Kidney tubule cell (primary cell): ENCODE measurements around the gene PSRC1.
A peak's percentile ranks its signal among the peaks of the same experiment; 100 is the strongest.

ENCODE experiments used
- DNase-seq: peaks from one replicate; pipeline ENCODE4 v3.0.0-alpha.2; 2018; ENCODE audit warnings: low spot score

PSRC1 gene

DNA sequence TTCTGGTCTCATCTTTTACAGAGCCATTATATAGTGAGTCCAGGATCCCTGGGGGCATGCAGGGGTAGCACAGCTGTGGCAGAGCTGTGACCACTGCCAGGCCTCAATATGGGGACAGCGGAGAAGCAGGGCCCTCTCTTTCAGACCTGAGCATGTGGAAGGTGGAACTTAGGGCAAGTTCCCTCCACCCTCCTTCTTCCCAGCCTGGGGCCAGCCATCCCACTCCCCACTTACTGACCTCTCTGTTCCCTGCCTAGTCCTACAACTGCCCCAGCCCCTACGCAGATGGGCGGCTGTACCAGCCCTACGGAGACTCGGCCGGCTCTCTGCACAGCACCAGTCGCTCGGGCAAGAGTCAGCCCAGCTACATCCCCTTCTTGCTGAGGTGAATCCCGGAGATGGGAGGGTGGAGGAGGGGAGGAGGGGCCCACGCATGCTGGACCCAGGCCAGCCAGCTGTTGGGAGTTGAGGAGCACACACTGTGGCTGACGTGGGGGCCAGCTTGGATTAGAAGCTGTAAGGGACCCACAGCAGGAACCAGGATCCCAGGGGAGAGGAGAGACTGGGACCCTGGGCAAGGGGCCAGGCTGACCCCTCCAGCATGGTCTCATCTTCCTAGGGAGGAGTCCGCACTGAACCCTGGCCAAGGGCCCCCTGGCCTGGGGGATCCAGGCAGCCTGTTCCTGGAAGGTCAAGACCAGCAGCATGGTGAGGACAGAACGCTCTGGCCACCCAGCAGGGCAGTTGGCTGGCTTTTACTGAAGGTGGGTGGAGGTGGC is 10.7 kb downstream of the PSRC1 start:
- no peak for DNase-seq

DNA sequence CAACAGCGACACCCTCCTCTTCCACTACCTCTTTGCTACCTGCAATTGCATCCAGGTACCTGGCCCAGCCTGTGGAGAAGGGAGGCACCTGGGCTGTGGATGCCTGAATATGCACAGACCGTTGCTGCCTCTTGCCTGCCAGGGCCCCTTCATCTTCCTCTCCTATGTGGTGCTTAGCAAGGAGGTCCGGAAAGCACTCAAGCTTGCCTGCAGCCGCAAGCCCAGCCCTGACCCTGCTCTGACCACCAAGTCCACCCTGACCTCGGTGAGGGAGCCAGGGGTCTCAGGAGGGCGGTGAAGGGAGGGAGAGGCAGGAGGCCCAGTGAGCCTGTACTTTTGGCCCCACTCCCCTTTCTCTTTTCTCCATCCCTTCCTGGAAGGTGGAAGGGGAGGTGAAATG is 11.5 kb downstream of the PSRC1 start:
- no peak for DNase-seq

- DNase-seq = no peak
Measured at GRCh38 chr1:109270623-109271317, 12.2 kb downstream of the PSRC1 start.

DNA sequence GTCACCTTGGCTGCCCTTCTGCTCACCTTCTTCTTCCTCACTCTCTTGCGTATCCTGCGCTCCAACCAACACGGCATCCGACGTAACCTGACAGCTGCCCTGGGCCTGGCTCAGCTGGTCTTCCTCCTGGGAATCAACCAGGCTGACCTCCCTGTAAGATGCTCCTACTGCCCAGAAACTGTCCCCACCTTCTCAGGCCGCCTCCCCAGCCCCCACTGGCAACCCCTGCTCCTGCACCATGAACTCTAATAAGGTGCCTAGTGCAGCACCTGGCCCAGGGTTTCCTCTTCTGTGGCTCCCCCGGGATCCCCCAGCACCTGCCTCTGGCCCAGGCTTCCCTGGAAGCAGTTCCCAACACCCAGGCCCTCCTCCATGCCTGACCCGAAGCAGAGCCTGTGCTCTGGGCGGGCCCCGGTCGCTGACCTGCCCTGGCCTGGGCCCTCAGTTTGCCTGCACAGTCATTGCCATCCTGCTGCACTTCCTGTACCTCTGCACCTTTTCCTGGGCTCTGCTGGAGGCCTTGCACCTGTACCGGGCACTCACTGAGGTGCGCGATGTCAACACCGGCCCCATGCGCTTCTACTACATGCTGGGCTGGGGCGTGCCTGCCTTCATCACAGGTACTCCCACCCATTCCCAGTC is 12.8 kb downstream of the PSRC1 start:
- DNase-seq = no peak

GRCh38 chr1:109269212-109269980 is 13.5 kb downstream of the PSRC1 start:
- DNase-seq = no peak

DNA sequence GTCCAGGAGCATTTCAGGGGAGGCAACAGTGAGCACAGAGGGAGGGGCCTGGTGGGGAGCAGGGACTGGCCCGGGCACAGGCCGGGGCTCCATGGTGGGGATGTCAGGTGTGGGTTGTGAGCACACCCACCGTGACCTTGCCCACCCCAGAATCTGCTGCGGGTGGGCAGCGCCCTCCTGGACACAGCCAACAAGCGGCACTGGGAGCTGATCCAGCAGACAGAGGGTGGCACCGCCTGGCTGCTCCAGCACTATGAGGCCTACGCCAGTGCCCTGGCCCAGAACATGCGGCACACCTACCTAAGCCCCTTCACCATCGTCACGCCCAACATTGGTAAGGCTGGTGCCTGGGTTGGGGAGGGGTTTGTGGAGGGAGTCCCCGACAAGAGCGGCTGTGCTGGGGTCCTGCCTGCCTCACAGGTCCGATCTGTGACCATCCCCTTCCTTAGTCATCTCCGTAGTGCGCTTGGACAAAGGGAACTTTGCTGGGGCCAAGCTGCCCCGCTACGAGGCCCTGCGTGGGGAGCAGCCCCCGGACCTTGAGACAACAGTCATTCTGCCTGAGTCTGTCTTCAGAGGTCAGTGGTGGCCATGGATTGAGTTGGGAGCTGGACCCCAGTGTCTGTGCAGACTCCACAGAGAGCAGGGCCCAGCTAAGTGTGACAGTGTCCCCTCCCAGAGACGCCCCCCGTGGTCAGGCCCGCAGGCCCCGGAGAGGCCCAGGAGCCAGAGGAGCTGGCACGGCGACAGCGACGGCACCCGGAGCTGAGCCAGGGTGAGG is 14.3 kb downstream of the PSRC1 start:
- DNase-seq = no peak

DNA sequence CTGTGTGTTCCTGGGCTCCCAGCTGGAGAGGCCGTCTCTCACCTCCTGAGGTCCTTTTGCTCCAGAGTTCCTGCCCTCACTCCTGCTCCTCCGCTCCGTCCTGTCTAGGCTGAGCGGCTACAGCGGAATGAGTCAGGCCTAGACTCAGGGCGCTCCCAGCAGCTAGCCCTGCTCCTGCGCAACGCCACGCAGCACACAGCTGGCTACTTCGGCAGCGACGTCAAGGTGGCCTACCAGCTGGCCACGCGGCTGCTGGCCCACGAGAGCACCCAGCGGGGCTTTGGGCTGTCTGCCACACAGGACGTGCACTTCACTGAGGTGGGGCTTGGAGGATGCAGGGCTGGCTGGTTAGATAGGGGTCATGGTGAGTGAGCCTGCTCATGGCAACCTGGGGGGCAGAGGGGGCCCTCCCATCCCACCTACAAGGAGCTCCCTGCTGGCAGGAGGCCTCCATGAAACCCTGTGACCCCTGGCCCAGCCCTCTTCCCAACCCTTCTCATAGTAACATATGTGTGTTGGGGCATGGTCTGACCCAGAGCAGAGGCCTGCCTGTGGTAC is 15.1 kb downstream of the PSRC1 start:
- DNase-seq = no peak

DNA sequence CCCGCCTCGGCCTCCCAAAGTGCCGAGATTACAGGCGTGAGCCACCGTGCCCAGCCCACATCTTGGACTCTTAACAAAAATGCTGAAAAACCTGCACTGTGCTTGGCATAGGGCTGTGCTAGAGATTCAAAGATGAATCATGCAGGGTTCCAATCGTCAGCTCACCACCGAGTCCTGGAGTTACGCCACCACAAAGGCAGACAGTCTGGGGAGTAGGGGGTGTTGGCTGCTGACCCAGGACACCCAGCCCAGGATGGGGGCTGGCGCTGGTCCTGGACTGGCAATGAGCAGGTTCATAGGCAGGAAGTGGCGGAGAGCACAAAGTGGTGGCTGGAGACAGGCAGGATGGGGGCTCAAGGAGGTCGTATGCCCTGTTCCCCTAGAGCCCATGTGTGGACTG is 16.0 kb downstream of the PSRC1 start:
- DNase-seq = no peak

DNA sequence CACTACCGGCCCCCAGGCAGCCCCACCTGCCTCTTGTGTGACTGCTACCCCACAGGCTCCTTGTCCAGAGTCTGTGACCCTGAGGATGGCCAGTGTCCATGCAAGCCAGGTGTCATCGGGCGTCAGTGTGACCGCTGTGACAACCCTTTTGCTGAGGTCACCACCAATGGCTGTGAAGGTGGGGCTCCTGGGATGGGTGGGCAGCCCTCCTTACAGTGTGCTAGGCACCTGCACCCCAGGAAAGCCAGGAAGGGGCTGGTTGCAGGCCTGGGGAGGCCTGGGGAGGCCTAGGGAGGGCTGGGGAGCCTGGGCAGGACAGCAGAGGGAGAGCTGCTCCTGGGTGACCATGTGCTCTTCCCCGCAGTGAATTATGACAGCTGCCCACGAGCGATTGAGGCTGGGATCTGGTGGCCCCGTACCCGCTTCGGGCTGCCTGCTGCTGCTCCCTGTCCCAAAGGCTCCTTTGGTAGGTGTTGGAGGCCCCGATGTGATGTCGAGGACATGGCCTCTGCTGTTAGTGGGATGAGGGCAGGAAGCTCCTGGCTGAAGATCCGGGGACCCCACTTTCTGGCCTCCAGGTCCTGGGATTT is 17.1 kb downstream of the PSRC1 start:
- DNase-seq = no peak

- no peak for DNase-seq
Measured at GRCh38 chr1:109265016-109265415, 17.9 kb downstream of the PSRC1 start.

GRCh38 chr1:109264379-109264755 is 18.6 kb downstream of the PSRC1 start:
- no peak for DNase-seq

GRCh38 chr1:109263597-109264378 is 19.2 kb downstream of the PSRC1 start:
- peak; percentile 96 for DNase-seq

DNA sequence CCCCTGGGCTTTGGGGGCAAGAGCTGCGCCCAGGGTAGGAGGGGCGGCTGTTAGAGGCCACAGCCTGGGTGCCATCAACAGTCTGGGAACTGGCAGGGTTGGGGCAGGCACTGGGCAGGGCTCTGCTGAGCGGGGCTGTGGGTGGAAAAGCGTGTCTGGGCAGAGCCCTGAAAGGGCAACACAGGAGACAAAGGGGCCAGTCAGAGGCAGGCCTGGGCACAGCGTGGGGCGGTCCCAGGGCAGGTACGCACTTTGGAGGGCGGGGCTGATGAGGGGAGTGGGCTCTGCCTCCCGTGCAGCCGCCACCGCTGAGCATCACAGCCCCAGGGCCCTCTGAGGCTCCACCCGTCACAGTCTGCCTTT is 19.7 kb downstream of the PSRC1 start:
- DNase-seq = no peak

- no peak for DNase-seq
Measured at GRCh38 chr1:109262231-109263055, 20.5 kb downstream of the PSRC1 start.

DNA sequence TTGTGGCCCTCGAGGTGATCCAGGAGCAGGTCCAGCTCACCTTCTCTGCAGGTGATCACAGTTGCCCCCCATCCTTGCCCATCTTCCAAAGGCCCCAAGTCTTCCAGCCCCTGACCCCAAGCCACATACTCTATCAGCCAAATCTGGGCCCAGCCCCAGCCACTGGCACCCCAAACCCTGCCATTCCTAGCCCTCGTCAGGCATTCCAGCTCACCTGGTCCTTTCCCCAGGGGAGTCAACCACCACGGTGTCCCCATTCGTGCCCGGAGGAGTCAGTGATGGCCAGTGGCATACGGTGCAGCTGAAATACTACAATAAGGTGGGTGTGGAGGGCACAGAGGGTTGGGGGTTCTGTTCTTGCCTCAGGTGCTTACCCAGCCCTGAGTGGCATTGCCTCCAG is 21.4 kb downstream of the PSRC1 start:
- no peak for DNase-seq

- no peak for DNase-seq
Measured at GRCh38 chr1:109261006-109261405, 21.9 kb downstream of the PSRC1 start.

GRCh38 chr1:109259674-109260557 is 23.0 kb downstream of the PSRC1 start:
- DNase-seq = no peak
